8988T (cell line): ENCODE measurements around the gene DCC.

Source experiments
- DNase-seq: peaks from one replicate; pipeline ENCODE4 v3.0.0; 2011

The DCC gene

DNA sequence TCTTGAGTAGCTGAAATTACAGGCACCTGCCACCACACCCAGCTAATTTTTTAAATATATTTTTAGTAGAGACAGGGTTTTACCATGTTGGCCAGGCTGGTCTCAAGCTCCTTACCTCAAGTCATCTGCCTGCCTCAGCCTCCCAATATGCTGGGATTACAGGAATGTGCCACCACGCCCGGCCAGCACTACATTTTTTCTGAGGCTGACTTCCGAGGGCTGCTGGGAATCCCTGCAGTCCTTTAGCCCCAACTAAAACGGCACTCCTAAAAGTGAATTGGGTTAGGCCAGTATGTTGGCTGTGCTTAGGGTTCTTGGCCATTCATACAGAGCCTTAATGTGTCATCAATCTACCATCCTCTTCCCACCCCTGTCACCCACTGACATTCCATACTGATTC lies 375.4 kb downstream of the DCC start:
- no peak for DNase-seq

DNA sequence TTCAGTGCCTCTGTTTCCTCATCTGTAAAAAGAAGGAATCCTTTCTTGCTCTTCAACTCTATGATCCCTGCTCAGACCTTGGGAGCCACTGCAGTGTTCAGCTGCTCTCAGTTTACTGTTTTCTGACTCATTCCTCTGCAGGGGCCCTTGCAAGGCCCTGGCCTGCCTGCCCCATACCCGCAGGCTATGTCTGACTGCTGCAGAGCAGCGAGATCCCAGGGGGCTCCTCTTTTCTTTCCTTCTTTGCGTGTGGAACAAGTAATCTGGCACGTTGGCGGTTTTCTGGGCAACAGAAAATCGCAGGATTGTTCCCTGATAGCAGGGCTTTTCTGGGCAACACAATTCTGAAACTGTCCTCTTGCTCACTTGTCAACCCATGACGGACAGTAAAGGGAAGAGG lies 376.0 kb downstream of the DCC start:
- DNase-seq: no peak

DNA sequence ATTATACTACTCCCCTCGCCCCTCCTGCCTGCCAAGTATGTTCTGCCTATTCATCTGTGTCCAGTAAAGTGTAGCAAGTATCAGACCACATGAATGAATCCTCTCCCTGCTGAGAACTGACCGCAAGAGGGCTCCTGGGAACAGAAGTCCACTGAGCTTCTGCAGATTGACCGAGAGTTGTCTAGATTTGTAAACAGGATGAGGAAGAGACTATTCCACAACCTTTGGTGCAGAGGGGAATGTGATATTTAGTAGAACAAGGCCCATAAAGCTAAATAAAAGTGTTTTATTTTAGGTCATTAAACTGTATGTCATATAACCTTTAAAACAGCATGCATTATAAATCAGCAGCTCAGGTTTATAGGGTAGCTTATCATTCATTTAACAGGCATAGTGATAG lies 377.0 kb downstream of the DCC start:
- no peak for DNase-seq

DNA sequence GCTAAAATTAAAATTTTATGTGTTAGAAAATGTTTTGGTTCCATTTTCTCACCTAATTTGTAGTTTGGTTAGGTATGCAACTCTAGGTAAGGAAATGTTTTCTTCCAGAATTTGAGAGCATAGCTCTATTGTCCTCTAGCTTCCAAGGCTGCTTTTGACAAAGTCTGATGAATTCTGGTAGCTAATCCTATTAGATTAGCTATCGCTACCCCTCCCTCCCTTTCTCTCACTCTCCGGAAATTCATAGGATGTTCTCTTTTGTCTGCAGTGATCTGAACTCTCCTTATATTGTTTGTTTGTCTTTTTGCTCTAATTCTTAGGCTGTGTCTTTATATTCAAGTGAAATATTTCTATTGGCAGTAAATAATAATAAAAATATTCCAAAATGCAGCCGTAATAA lies 382.9 kb downstream of the DCC start:
- DNase-seq: no peak

DNA sequence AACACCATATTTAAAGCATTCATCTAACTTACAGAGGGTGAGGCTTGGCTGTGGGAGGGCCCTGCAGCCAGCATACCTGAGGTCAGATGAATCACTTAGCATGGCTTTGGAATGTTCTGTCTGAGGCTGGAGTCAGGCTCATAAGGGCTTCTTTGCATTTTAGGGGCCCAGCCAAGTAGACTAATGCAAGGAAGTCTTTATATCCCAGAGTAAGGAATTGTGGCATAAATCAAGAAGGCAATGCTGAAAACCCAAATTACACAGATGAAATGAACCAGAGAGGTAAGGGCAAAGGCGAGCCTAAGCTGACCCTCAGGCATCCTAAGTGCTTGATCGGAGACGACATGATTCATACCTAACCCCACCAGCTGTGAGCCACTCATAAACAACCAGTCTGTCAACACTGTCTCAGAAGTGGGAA lies 383.6 kb downstream of the DCC start:
- no peak for DNase-seq

DNA sequence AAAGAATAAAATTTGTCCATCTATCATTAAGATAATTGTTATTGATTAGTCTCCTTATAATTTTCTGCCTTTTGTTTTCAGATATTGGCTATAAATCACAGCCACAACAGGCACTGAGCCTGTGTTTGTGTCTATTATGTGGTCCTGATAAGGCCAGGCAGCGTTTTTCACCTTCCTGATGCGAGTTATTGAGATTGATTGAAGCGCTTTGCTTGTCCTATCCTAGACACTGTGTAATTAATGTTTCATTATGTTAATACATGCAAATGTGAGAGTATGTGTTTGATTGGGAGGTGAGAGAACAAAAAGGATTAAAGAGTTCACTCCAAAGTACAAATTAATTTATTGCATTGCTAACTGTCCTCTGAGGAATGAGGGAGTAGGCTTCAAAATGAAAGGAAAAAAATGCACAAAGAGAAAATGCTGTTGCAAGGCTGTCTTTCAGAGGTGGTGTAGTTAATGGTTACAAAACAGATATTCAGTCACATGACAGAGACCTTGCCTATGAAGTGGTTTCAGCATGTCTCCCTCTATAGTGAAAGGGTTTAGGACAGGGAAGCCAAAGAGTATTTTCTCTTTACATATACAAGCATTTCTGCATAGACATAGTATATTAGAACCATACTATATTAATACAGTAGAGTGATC lies 391.1 kb downstream of the DCC start:
- no peak for DNase-seq

DNA sequence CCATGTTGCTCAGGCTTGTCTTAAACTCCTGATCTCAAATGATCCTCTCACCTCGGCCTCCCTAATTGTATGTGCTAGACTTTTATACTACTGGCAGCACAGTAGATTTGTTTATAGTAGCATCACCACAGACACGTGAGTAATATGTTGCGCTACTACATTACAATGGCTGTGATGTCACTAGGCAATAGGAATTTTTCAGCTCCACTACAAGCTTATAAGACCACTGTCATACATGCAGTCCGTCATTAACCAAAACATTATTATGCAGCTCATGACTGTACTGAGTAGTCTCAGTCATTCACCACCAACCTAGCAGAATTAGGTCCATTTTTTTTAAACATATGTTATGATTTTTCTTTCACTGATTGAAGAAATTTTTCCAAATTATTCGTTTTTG lies 398.9 kb downstream of the DCC start:
- no peak for DNase-seq

DNA sequence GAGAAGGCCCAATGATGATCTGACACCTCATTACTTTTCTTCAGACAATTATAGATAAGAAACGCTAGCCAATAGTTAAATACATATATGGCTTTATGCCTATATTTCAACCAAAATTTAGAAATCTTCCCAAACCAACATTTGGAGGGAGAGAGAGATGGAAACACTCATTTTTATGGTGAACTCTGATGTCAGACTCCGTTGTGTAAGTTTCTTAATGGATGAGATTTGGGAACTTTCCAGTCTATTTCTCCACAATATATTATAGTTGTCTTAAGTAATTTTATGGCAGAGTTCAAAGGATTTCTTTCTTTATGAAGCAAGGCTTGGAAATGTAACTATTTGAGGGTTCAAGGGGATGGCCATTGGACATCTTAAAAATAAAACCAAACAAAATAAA lies 407.0 kb downstream of the DCC start:
- no peak for DNase-seq

DNA sequence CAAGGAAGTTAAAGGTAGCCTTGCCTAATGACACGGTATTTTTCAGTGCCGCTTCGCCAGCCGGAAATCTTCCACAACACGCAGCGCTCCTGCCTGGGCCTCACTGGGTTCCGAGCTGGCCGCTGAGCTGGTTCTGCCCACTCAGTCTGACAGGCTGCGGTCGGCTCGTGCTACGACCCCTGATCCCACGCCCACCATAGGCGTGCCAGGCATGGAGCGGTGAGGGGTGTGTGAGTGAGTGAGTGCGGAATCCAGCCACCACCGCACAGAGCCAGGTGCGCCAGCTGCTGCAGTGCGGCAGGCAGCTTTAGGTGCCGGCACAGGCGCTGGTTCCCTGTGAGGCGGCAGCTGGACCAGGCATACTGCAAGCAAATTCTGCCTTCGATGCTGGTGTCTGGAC lies 407.9 kb downstream of the DCC start:
- no peak for DNase-seq

DNA sequence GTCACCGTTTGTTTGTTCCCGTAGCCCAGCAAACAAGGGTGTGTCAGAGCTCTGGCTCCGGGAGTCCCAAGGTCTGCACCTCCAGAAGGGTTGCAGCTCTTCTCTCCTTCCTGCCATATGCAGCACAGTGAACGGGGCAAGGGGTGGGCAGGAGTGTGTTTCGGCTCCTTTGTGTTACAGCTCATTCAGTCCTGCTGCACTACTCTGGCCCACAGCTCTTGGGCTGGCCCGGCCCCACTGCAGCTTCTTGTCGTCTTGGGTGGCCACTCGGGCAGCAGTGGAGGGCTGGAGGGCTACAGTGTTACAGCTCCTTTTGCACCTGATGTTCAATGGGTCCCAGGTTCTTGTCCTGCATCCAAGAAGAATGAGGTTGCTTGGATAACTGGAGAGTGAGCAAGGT lies 408.3 kb downstream of the DCC start:
- no peak for DNase-seq

DNA sequence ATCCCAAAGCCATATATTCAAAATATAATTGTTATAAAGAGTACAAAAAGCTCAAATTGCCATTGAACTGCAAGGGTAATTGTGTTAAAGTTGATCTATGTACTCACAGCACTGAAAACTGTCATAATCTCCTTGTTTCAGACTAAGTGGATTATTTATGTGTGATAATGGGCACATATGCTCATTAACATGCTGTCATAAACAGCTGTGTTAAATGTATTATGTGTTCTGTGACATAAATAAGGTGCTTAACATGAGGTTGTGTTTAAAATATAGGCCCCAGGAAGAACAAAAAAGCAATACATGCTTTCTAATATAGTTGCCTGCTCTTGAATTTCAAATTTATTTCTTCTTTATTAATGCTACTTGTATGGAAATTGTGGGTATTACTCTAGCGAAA lies 409.5 kb downstream of the DCC start:
- DNase-seq: no peak

DNA sequence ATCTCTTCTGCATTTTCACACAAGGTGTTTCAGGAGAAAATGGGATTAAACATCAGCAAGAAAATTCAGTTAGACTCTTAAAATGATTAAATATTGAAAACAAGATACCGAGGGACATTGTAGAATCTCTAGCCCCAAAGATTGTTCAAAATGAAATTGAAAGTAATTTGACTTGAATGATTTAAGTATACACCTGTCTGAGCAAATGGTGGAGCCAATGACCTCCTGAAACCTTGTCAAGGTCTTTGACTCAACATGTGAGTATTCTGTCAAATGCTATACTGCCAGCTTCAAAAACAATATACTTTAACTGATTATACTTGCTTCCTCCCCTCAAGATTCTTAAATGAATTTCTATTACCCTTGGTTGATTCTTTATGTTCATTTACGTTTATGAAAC lies 411.0 kb downstream of the DCC start:
- DNase-seq: no peak

DNA sequence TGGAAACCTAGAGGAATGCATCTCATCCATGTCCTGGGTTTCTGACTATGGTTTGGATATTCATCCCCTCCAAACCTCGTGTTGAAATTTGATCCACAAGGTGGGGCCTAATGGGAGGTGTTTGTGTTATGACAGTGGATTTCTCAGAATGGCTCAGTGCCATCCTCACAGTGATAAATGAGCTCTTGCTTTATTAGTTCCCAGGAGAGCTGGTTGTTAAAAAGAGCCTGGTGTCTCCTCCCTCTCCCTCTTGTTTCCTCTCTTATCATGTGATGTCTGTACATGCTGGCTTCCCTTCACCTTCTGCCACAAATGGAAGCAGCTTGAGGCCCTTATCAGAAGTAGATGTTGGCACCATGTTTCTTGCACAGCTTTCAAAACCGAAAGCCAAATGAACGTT lies 424.3 kb downstream of the DCC start:
- DNase-seq: no peak

DNA sequence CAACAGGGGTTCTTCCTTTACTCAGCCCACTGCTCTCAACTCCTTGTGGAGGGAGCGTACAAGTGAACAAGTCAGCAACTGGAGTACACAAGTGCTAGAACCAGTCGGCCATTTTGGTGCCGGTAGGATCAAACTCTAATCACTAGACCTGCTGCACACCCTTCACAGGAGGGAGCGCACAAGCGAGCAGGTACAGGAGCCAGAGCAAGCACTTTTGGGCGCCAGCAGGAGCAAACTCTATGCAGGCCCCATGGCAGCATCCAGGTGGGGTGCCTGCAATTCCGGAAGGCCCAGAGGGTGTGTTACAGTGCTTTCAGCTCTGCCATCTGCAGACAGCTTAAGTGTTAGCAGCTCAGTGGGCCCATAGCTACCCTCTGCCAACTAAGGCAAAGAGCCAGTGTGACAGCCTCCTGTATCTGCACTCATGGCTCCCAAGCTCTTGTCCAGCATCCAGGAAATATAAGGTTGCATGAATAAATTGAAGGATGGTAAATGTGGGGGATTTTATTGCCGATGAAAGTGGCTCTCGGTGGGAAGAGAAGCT lies 426.1 kb downstream of the DCC start:
- no peak for DNase-seq

DNA sequence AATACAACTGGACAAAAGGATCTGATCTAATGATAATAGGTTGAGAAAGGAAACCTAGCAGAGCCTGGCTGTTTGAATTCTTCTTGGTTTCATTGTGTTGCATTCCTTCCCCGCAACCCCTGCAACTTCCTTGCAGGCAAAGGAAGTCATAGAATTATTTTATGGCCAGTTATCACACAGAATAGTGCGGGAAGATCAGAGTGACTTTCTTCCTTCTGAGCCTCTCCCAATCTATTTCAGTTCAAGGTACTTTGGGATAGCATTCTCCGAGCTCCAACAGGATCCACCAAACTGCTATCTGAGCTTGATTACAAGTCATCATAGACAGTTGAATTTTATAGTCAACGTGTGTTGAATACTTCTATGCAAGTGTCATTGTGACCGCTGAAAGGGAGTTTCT lies 441.1 kb downstream of the DCC start:
- DNase-seq: no peak

DNA sequence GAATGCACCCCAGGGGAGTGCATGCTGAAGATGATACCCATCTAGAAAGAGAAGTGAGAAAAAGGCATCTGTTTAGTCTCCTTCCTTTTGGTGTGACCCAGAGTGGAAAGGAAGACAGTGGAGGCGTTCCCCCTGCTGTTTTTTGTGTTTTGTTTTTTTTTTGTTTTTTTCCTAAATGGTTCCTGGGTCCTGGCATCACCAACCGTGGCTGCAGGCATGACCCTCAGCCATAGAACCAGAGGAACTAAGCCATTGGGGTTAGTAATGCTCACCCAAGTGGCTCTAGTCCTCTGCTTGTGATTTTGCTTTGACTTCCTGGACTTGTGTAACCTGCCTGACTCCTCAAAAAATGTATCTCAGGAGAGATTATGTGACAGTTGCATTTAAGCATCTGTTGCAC lies 451.3 kb downstream of the DCC start:
- DNase-seq: no peak

DNA sequence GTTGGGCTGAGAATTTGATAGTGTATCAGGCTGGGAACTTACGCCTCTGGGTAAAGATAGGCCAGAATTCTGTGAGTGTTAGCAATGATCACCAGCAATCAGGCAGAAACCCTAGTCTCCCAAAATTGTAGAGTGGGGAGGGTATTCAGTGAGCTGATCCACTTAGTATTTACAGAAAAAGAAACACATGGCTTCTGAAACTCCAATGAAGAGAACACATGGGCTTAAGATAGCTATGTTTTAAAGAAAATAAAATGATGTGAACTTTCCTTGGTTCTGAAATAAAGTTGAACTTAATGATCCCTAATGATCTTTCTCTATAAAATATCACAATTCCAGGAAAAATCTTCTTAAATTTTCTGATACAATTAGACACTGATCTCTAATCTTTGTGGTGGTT lies 472.8 kb downstream of the DCC start:
- DNase-seq: no peak

DNA sequence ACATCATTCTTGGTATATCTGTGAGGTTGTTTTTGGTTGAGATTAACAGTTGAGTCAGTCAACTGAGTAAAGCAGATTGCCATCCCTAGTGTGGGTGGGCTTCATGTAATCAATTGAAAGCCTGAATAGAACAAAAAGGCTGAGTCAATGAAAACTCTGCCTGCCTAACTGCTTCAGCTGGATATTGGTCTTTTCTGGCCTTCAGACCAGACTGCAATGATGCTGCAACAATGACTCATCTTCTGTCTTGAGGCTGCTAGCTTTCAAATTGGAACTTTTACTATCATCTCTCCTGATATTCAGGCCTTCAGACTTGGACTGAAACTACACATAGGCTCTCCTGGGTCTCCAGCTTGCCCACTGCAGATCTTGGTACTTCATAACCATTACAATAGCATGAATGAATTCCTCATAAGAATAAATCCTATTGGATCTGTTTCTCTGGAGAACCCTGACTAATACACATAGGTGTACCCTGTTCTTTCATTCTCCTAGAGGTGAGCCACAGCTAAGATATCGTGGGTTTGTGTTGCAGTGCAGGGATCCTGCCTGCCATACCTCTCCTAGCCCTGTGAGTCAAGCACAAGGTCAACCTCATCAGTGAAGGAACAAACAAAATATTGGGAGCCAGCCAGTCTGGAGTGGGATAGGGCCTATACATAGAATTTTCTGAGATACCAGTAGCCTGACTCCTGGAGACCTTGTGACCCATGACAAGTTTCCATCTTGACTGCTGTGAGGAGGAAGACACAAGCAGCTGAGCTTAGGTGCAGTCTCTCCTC lies 473.8 kb downstream of the DCC start:
- DNase-seq: no peak

DNA sequence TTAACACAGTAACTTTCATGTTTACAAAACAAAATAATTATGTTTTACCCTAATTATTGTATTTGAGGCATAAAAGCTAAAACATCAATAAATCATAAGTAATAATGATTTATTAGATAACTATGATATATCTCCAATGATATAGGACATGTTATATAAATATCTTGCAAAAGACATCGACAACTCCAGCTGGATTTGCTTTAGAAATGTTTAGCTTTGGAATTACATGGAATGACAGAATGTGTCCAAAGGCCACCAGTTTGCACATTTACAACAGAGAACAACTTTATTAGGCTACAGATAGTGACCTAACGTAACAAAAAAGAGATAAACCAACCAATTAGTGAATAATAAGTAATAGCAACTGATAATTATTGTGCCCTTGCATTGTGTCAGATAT lies 475.7 kb downstream of the DCC start:
- DNase-seq: no peak

DNA sequence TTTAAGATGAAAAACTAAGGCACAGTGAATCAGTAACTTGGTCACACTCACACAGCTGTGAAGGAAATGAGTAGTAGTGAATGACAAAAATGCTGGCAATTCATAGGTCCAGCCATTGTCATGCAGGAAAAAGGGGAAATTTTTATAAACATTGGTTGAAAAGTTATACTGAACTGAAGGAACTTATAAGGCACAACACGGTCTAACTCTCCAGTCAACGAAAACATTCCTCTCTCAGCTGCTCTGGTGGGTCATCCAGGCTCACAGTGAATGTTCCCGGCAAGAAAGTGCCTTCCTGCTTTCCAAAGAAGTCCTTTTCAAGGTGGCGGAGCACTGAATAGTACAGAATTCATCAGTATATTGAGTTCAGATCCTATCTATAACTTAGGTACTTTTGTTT lies 476.1 kb downstream of the DCC start:
- no peak for DNase-seq

DNA sequence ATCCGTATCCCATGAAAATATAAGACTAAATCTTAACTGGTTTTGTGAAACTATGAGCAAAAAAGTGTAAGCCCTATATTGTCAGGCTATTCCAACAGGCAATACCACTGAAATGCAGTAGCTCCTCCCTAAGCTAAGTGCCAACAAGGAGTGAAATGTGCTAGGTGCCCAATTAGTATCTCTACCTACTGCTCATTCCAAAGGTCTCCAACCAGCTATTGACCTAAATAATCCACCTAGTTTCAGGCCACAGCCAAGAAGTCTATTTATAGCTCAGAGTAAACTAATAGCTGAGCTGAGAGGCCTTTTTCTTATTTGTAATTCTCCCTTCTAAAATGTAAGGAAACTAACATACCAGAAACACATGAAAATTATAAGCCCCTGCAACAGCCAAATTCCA lies 482.2 kb downstream of the DCC start:
- no peak for DNase-seq

DNA sequence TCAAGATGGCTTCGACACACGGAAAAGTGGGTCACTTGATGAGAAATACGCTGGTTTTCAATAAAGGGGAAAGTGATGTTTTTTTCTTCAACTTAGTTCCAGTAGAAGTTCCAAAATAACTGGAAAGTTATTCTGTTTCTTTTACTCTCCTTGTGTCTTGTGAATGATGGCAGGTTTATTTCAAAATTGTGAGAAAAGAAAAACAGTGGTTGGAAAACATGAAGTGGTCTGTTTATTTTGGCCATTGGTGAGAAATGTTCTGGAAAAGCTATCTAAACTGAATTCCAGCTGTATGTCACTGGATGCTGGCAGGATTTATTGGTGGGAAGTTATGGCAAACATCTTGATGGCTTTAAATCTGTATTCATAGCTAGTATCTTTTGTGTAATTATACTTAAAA lies 484.1 kb downstream of the DCC start:
- no peak for DNase-seq

DNA sequence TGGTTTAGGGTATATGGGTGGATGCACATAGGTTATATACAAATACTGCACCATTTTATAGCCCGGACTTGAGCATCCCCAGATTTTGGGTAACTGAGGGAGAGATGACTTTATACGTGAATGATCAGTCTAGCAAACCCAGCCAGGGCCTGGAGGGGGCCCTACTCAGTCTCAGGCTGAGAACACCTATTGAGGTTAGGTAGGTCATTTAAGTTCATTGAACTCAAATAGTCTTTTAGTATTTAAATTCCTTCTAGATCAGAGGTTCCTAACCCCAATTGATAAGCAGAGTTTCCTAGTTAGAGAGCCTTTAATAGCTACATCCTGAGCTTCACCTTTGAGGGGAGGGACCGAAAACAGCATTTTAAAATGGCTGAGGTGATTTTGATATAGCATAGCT lies 487.0 kb downstream of the DCC start:
- no peak for DNase-seq

DNA sequence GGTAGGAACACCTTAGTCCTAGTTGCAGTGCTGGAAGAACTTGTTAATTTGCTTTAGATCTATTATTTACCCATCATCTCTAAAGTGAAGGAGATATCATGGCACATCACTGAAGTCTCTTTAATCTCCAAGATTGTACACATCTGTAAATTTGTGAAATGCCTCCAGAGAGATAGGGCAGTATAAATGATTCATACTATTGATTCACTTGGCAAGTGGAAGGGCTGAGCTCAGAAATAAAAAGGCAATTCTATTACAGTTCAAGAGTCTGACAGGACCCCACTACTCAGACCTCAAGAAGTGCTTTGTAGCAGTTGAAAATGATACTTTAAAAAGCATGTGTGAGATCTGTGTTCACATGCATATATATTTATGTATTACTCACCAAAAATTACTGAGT lies 489.3 kb downstream of the DCC start:
- no peak for DNase-seq

DNA sequence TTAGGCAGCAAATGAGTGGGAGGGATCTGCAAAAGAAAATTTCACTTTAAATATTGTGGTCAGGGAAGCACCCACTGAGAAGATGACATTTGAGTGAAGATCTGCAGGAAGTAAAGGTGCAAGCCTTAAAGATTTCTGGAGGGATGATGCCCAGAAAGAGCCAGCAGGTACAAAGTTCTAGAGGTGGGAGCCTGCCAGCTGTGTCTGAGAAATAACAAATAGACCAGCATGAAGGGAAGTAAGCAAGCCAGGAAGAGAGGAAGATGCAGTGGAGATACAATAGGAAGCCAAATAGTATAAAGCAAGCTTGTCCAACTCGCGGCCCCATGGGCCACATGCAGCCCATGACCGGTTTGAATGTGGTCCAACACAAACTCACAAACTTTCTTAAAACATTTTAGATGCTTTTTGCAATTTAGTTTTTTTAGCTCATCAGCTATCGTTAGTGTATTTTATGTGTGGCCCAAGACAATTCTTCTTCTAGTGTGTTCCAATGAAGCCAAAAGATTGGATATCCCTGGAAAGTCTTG lies 489.9 kb downstream of the DCC start:
- DNase-seq: no peak
